GM19035 (cell line): ENCODE results near the gene GPX2.

Experiments used
- ATAC-seq: cut with Tn5 transposase; IDR thresholded peaks from one replicate; pipeline ENCODE4 v1.9.1; 2021; ENCODE audit not compliant: unreplicated experiment

GPX2 gene

DNA sequence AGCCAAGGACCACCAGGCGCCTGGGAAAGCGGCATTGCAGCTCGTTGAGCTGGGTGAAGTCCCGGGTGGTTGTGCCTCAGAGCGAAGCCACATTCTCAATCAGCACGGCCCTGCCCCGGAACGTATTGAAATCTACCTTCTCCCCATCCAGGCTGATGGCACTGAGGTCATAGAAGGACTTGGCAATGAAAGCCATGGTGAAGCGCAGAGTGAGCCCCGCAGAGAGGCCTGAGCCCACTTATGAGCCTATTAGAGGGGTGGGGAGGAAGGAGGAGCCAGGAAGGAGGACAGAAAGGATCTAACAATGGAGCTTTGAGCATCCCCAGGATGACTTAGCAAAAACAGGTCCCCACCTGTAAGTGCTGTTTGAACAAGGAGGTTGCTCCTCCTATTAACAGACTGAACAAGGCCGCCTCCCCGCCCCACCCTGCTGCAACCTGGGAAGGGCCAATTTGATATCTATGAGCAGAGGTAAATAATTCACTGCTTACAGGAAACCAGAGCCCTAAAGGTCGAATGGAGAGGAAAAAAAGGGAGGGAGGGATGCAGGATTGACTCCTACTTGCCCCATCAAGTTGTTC, at the start of gene GPX2:
Gene GPX2, minus strand, starts transcription at position 215 of the 581 bp plus-strand sequence. Its CDS starts 19 bp downstream, at position 196.
- no peak for ATAC-seq

DNA sequence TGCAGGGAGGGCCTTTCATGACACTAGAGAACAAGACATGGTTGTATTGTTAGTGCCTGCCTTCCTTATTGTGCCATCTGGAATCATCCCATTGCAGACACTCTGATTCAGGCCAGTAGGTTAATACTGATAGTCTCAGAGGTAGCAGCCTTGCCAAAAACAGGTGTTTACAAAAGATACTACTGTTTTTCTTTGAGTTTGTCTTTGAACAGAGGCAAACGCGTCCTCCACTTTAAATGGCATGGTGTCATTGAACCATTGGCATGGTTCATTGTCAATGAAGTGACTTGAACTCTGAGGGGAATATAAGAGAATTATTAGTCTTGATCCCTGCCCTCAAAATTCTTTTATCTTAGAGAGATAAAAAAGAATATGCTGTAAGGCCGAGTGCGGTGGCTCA, 48.4 kb upstream of the GPX2 start:
- no peak for ATAC-seq

DNA sequence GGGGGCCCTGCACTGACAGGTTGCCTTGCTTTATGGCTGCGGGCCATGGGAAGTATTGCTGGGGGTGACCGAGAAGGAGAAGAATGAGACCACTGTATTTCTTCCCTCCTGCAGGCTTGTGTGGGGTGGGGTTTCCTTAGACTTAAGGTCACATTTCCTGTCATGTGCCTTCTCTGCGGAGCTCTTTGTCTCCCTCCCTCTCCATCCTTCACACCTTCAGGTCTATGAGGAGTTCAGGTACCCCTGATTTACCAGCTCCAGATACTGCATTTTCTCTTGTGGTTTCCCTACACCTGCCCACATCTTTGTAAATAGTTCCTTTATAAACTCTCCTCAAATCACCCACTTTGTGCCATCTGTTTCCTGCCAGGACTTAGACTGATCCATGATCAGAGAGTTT, 47.8 kb upstream of the GPX2 start:
- no peak for ATAC-seq

DNA sequence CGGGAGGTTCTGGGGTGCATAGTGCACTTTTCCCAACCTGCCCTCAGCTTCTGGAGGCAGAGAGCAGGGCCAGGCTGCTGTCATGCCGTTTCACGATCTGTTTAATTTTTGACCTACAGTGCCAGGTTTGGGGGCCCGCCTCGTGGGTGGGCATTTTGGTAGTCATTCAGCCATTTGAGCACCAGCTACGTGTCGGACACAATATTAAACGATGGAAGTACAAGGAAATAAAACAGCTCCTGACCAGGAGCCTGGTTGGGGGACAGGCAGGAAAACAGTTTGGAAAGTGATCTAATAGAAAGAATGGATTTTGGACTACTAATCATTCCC, 44.9 kb upstream of the GPX2 start:
- peak; percentile 1 for ATAC-seq

DNA sequence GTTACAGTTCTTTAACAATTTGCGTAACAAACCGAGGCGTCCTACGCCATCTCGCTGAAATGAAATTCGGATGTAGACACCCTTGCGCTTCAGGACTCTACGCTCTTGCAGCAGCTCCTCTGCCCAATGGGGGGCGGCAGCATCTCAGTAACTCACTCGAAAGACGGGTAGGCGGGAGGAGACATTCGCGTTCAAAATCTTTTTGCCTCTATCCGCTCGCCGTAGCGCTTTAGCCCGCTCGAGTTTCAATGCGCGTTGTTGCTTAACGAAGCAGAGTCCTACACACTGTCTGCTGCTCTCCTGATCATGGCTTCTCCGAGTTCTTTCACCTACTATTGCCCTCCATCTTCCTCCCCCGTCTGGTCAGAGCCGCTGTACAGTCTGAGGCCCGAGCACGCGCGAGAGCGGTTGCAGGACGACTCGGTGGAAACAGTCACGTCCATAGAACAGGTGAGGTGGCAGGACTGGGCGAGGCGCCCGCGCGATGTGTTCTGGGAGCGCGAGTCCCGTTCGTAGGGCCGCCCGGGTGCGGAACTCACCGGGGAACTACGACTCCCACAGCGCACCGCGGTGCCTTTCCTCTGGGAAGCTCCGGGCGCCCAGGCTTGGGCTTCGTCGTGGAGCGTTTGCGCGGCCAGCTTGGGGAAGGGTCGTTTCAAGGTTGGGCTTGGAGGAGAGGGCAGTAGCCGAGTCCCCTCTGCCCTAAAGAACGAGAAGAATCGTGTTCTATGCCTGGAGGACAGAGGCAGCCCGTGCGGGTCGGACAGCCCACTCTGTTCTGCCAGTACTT, 44.3 kb upstream of the GPX2 start, which contains the start of gene FNTB:
Gene FNTB, plus strand, starts transcription at position 248 of the 790 bp plus-strand sequence. Its CDS starts 59 bp downstream, at position 307.
- ATAC-seq, result peak; percentile 93

DNA sequence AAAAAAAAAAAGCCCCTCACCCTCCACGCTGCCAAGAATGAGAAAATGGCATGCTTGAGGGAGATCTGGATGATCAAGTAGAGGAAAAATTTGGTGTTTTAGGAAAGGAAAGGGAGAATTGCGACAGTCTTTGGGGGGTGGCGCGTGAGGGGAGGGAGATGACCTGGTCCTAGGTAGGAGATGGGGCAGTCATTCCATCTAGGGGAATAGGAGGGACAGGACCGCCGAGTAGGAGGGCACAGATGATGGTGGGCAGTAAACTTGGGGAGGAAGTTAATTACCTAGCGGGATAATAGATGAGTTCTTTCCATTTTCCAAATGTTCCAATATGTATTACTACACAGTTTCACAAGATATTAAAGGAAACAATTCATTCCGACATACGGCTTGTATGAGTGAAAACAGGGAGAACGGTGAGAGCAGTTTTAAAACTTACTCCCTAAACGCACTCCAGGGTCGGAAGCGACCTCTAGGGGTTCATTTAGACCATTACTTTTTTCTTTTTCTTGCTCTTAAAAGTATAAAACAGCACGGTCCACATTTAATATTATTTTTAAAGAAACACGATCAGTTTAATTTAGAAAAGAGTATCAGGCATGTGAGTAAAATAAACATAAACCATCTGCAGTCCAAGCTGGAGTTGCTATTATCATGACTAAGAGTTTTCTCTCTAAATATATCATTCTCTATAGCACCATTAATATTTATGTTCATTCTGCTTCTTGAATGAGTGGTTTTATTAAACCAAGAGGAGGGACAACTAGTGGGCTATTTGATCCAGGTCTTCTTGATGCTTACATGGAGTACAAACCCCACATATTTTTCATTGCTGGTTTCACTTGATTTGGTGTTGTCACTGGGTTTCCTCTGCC, 41.1 kb upstream of the GPX2 start:
- no peak for ATAC-seq

DNA sequence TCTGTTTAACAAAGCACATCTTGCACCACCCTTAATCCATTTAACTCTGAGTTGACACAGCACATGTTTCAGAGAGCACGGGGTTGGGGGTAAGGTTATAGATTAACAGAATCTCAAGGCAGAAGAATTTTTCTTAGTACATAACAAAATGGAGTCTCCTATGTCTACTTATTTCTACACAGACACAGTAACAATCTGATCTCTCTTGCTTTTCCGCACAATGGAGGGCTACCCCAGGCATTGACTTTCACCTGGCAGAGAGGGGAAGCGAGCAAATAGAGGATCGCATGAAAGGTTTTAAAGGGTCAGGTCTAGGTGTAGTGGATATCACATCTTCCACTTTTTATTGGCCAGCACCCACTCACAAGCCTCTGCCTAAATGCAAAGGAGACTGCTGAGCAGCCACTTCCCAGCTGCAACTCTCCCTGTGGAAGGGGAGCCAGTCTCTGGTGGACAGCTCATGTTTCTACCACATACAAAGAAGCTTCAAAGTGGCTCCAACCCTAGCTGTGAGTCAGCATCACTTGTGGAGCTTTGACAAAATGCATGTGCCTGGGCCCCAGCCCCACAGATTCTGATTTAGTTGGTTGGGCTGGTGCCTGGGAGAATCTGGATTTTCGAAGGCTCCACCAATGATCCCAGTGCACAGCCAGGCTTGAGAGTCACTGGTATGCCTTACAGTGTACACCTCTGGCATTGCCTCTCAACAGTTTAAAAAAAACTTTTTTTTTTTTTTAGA, 37.0 kb upstream of the GPX2 start:
- ATAC-seq, result no peak

DNA sequence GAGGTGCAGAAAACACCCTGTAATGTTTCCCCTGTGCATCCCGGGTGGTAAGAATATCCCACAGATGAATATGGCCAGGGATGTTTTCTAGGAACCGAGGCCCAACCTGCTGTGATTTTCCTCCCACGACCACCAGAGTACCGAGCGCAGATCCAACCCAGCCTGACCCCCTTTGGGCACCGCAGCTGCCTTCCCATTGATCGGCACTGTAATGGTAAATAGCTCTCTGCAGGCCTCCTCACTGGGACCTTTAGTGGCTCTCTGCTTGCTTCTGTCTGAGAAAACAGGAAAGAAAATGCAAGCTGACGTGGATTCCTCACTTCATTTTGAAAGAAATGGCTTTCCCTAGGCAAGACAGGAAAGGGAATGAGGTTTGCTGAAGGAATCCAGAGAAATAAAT, 32.0 kb upstream of the GPX2 start:
- no peak for ATAC-seq

DNA sequence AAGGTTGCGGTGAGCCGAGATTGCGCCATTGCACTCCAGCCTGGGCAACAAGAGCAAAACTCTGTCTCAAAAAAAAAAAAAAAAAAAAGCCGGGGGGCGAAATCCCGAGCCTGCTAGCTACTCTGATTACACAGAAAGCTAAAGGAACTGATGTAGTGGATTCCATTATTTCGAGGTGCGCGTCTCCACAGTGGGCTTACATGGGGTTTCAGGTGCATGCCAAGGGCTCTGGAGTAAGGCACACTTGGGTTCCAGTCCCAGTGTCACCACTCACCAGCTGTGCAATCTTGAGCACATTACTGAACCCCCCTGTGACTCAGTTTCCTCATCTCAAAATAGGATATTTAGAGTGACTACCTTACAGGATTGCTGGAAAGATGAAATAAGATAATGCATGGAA, 31.3 kb upstream of the GPX2 start:
- no peak for ATAC-seq

DNA sequence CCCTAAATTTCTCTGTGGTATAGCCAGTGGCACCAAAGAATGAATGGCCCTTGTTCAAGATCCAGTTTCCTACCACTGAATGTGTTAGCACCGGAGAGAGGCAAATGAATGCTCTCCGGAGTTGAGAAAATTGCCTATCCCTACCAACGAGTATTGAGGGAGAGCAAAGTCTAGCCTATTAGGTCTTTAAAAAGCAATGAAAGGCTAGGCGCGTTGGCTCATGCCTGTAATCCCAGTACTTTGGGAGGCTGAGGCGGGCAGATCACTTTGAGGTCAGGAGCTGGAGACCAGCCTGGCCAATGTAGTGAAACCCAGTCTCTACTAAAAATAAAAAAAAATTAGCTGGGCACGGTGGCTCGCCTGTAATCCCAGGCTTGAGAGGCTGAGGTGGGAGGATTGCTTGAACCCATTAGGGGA, 30.5 kb upstream of the GPX2 start:
- no peak for ATAC-seq

DNA sequence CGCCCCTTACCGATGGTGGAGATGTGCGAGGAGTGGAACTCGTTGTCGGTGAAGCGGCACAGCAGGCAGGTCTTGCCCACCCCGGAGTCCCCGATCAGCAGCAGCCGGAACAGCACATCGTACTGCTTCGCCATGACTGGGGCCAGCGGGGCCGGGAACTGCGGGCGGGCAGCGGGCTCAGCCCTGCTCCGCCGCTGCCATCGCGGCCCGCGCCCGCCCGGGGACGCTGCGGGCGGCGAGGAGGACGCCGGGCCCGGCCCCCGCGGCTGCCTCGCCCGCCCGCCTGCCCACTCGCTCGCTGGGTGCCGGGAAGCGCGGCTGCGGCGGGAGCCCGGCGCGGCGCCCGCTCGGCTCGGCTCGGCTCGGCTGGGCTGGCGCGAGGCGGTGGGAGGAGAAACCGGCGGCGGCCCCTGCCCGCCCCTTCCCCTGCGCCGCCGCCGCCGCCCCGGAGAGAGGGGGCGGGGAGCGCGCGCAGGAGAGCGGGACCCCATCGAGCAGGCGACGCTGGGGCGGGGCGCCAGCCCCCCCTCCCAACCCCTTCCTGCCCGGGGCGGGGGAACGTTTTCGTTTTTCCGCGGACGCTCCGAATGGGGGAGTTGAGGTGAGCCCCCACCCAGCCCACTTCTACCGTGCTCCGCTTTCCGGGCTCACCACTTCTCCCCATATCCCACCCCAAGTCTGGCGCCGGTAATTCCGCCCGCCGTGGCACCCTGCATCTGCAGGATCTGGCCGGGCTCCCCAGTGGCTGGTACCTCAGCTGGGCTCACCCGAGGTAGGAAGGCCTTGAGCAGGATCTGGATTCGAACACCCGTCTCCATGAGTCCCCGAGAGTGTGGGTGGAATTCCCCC, 29.6 kb upstream of the GPX2 start, which contains the start of gene RAB15:
Gene RAB15, minus strand, starts transcription at position 394 of the 849 bp plus-strand sequence. Its CDS starts 260 bp downstream, at position 134.
- no peak for ATAC-seq

DNA sequence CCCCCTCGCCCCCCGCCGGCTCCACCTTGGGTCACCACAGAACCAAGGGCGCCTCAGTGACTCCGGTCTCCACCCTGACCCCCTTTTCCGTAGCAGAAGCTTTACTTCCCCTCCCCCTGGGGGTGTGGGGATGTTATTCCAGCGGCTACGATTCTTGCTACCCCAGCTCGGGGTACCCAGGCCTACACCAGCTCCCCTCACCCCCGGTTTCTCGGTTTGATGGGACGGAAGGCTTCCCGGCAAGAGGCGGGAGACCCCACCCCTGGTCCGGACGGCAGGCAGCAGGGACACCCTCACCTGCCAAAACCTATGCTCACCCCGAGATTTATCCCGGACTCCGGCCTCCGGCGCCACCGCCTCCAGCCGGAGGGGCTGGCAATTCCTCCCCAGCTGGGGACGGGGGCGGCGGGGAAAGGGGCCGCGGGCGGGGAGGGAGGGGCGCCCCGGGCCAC, 29.0 kb upstream of the GPX2 start:
- no peak for ATAC-seq

DNA sequence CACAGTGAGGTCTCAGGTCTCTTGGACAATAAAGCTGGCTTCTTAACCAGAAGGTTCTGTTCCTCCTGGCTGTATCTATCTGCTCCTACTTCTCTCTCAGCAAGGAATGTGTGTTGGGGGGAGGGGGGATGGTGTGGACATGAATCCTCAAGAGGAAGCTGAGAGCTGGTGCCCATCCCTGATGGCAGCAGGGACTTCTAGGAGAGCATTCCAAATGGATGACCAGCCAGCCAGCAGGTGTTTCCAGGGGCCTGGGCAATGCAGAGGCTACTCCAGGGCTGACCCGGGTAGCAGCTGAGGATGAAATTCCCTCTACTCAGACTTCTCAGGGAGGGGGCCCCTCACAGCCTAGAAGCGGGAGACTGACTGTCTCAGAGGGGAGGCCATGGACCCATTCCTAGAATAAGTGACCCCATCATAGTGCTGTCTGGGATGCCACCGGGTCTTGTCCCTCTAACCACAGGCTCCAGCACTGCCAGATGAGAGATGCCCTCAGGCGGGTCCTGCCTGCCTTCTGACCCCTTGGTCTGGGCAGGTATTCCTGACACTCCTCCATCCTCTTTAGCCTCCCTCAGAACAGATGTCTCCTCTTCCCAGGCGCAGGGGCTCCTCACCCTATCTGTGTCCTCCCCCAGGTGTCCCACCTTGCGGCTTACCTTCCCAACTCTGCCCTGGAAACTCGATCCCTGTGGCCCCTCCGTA, 28.4 kb upstream of the GPX2 start:
- no peak for ATAC-seq

DNA sequence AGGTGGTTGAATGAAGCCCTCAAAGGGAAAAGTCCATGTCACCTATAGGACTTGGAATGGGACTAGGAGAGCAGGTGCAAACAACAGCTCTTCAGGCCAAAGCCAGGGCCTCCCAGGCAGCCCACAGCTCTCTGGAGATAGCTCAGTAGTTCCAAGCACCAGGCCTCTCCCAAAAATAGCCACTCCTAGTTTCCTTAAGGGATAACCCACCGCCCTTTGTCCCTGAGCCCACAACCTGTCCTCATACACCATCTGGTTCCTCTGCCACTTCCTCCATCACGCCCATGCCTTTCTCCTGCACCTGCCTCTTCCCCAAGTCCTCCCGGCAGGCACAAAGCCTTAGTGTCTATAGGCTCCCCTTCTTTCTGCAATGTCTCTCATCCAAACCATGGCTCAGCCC, 27.5 kb upstream of the GPX2 start:
- ATAC-seq, result no peak

DNA sequence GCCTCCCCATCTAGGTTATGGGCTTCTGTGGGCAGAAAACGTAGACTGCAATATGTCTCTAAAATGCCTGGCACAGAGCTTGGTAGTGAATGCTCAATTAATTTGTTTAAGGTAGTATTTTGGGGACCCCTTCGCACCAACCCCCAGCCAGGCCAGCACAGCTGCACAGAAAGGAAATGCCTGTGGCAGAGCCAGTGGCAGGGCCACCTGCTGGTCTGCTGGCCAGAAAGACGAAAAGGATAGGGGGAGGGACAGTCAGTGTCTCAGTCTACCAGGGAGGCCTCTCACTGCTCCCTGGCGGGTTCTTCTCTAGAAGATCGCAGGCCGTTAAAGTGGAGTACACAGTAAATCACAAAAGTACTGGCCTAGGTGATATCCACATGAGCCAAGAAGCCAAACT, 26.1 kb upstream of the GPX2 start:
- no peak for ATAC-seq

DNA sequence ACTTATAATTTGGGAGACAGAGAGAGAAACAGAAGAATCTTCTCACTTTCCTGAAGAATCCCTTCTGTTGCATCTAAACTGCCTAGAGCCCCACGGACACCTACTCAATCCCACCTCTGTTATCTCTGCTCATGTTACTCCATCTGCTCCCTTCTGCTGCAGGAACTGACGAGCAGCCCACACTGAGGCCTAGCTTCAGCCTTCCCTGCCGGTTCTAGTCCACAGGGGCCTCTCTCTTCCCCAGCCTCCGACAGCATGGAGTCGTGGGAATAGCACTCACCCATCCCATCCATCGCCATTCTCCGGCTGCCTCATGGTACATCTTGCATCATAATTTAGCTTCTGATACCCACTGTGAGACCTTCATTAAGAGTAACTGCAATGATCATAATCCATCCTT, 25.6 kb upstream of the GPX2 start:
- ATAC-seq, result no peak

DNA sequence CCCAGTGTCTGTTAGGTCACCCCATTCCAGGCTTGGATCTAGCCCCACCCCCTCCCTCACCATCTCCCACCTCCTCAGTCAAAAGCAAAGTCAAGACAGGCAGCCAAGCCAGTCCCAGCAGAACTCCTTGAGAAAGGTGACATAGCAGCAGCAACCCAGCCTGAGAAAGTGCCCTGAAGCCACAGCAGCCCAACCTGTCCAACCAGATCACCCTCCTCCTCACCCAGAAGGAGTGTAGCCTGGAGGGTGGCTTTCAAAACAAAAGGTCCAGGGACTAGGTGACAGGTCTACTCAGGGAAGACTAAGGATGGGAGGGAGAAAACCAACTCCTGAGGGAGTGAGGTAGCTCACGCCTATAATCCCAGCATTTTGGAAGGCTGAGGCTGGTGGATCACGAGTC, 24.4 kb upstream of the GPX2 start:
- no peak for ATAC-seq

DNA sequence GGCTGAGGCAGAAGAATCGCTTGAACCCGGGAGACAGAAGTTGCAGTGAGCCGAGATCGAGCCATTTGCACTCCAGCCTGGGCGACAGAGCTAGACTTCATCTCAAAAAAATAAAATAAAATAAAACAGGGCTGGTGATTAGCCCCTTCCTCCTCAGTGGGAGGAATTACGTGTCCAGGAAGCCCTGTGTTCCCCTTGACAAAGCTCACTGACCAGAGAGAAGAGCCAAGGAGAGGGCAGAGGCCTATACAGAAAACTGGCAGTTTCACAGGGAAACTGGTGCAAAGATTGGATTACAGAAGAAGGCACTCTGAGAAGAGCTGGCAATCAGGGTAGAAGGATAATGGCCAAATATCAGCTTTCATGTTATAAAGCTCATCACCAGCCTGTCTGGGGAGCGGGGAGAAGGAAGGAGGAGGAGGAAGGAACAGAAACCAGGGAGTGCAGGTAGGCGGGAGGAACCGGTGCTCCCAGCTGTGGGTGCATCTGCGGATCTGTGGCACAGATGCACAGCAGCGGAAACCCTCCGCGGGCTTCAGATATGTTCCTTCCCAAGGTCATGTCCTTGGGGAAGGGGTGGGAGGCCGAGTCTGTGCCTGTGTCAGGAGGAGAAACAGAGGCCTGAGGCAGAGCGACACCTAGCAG, 22.9 kb upstream of the GPX2 start:
- no peak for ATAC-seq

DNA sequence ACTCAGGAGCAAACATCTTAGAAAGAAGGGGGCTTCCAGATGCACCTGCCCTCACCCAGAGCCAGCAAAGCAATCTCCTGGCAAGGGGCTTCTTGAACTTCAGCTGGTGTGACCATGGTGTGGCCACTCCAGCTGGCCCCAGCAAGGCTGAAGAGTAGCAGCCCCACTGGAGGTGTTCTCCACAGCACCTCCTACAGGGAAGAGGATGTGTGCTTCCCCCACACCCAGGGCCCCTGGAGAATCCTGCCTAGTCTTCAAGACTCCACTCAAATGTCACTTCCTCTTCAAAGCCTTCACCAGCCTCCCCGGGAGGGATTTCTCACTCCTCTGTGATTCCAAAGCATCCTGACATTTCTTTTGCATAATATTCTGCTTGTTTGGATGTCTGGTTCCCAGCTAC, 21.1 kb upstream of the GPX2 start:
- no peak for ATAC-seq
